HEK293 (cell line): ENCODE results near the gene LRRC53.

ENCODE experiments used
- CTCF ChIP-seq: fragments of 450-650 bp; formaldehyde crosslinking; IDR thresholded peaks from 2 replicates; pipeline ENCODE4 v1.5.1; 2016; ENCODE audit warnings: missing biosample characterization, missing genetic modification characterization
- ZBTB7A ChIP-seq: fragments of 450-650 bp; formaldehyde crosslinking; IDR thresholded peaks from 2 replicates; pipeline ENCODE4 v1.5.1; 2016; ENCODE audit warnings: low read depth, missing biosample characterization, missing genetic modification characterization
- ZNF510 ChIP-seq: fragments of 450-650 bp; formaldehyde crosslinking; IDR thresholded peaks from 2 replicates; pipeline ENCODE4 v1.5.1; 2018; ENCODE audit warnings: mild to moderate bottlenecking, missing genetic modification characterization, missing biosample characterization; ENCODE audit not compliant: insufficient replicate concordance

- TF ChIP-seq CTCF (no peak), ZNF510 (tag by site-specific recombination) (no peak), ZBTB7A (no peak)
Measured at GRCh38 chr1:74504125-74504932, 8.1 kb downstream of the LRRC53 start.
